Body of pancreas (tissue), 4 donors: ENCODE data around the gene BCR.

Experiments
- POLR2A ChIP-seq, 3 donors: fragments of 450-650 bp; IDR thresholded peaks; one replicate each; pipeline ENCODE4 v1.6.1; 2016; ENCODE audit warnings: antibody characterized with exemption in 3 of 3, mild to moderate bottlenecking in 2 of 3
- TF ChIP-seq, protein P1 (sequence below), 7 experiments: fragments of 450-650 bp in 4 of 7; fragments of 200-600 bp in 3 of 7; sonication (generic) in 3 of 7; IDR thresholded peaks; one replicate each; pipeline ENCODE4 v1.5.1; 2016 to 2019; ENCODE audit warnings: antibody characterized with exemption in 7 of 7

DNA sequence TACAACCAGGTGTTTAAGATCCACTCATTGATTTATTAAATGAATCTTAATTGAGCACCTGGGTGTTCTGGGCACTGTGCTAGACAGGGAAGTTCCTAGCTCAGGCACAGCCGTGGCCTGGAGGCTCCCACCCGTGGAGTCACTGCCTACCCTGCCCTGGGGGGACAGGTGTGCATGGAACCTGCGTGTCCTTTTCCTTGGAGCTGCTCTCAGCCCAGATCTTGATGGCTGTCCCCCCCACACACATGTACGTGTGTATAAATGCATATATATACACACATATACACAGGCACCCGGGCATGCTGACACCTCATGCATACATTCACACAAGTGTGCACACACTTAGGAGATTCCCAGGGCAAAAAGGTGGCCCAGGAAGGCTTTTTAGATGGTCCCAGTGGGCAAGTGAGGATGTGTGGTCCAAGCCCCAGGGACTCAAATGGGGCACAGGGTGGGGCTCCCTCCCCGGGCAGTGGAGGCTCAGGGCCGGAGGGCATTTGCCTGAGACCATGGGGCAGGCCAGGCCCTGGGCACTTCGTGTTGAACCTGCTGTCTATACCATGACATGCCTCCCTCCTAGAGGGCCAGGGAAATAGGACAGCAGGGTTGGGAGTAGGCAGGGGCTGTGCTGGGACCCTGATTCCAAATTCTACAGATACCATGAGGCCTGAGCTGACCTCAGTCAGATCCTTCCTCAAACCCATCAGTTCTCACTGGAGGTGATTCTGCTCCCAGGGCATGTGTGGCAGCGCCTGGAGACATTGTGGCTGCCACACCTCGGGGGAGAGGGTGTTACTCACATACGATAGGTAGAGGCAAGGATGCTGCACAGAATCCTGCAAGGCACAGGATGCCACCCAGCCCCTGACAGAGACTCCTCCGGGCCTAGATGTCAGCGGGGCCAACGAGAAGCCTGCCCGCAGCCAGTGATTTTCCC is 77.8 kb downstream of the BCR start:
- TF ChIP-seq, protein P1, sequence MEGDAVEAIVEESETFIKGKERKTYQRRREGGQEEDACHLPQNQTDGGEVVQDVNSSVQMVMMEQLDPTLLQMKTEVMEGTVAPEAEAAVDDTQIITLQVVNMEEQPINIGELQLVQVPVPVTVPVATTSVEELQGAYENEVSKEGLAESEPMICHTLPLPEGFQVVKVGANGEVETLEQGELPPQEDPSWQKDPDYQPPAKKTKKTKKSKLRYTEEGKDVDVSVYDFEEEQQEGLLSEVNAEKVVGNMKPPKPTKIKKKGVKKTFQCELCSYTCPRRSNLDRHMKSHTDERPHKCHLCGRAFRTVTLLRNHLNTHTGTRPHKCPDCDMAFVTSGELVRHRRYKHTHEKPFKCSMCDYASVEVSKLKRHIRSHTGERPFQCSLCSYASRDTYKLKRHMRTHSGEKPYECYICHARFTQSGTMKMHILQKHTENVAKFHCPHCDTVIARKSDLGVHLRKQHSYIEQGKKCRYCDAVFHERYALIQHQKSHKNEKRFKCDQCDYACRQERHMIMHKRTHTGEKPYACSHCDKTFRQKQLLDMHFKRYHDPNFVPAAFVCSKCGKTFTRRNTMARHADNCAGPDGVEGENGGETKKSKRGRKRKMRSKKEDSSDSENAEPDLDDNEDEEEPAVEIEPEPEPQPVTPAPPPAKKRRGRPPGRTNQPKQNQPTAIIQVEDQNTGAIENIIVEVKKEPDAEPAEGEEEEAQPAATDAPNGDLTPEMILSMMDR (IDR thresholded peaks at IDR 0.05) = no peak
- TF ChIP-seq POLR2A (IDR thresholded peaks at IDR 0.05) = no peak
